ENCODE results near the gene TAP2.

The TAP2 gene

DNA sequence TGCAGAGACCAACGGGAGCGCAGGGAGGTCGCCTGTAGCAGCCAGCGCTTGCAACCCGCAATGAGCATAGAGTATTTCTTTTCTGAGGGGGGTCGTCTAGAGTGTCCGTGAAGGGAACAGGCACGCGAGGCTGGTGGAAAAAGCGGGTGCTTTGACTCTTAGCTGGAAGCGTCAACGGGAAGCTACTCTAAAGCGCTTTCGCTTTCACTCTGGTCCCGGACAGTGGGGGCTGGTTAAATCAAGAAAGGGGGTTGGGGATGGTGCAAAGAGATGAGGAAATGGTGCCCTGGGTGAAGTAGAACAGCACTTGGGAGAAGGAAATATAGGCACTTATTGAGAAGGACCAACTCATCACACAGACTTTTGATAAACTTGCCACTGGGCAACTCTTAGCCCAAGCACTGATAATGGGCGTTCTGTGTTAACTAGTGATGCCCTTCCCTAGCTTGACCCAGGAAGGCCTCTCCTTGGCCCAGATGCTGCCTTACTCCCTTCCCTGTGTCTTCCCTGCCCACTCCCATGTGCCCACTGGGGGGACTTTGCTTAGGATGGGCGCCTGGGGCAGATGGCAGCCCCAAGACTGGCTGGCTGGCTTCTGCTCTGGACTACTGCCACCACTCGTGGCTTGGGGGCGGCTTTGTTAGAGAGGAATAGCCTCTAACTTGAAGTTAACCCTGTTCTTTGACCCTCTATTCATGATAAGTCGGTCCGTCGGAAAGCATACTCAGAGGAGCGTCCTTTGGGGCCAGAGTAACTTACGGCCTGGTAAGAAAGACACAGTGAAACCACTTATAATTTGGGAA is 16.0 kb upstream of the TAP2 start:
- peak; percentile 58 for DNase-seq (ENCODE audit: low spot score)

DNA sequence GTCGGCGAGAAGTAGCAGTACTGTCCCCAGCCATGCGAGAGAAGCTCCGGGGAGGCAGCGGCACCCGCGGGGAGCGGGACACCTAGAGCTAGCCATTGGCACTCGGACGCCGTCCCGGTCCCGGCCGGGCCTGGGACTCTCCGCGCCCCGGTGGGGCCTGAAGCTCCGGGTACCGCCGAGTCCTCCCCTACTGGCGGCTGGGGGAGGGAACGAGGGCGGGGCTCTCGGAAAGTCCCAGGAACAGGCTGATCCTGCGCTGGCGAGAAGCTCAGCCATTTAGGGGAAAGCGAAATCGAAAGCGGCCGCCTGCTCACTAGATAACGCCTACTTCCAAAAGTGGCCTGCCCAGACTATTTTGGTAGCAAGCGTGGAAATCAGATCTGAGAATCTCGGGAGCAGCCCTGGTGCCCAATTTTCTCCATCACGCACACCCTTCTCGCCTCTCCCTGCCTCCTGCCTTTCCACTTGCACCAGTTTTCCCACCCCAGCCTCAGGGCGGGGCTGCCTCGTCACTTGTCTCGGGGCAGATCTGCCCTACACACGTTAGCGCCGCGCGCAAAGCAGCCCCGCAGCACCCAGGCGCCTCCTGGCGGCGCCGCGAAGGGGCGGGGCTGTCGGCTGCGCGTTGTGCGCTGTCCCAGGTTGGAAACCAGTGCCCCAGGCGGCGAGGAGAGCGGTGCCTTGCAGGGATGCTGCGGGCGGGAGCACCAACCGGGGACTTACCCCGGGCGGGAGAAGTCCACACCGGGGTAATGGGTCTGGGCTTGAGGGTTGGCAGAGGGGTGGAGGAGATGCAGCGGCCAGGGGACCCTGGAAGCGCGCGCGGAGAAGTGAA is 15.2 kb upstream of the TAP2 start, which contains the start of the genes PSMB9 and TAP1:
Gene PSMB9, plus strand, starts transcription at position 652 of the 835 bp plus-strand sequence. Its CDS starts 38 bp downstream, at position 690.
Gene TAP1, minus strand, starts transcription at position 164 of the 835 bp plus-strand sequence. Its CDS starts 68 bp downstream, at position 96.
- peak; percentile 97 for DNase-seq (ENCODE audit: low spot score)

DNA sequence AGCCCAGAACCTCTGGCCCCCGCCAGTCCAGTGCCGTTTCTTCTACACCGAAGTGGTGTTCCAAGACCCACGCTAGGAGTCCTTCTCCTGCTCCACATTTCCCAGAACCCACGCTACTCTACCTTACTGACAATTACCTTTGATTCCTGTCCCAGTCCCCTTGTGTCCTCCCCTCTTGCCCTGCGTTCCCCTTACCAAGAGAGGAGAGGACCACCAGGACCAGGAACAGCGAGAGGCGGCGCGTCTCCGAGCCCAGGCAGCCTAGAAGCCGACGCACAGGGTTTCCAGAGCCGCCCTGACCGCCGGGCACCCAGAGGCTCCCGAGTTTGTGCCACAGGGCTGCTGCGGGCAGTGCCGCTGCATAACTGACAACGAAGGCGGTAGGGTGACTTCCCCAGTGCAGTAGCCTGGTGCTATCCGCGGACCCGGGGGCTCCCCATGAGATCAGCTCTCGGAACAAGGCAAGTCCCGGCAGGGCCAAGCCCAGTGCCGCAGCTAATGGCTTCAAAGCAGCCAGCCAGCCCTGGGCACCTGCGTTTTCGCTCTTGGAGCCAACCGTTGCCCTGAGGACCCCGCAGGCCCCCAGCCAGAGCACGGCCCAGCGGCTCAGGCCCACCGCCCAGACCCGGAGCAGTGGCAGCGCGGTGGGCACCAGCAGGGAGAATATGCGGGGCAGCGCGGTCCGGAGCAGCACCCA is 14.5 kb upstream of the TAP2 start:
- peak; percentile 37 for DNase-seq (ENCODE audit: low spot score)

DNA sequence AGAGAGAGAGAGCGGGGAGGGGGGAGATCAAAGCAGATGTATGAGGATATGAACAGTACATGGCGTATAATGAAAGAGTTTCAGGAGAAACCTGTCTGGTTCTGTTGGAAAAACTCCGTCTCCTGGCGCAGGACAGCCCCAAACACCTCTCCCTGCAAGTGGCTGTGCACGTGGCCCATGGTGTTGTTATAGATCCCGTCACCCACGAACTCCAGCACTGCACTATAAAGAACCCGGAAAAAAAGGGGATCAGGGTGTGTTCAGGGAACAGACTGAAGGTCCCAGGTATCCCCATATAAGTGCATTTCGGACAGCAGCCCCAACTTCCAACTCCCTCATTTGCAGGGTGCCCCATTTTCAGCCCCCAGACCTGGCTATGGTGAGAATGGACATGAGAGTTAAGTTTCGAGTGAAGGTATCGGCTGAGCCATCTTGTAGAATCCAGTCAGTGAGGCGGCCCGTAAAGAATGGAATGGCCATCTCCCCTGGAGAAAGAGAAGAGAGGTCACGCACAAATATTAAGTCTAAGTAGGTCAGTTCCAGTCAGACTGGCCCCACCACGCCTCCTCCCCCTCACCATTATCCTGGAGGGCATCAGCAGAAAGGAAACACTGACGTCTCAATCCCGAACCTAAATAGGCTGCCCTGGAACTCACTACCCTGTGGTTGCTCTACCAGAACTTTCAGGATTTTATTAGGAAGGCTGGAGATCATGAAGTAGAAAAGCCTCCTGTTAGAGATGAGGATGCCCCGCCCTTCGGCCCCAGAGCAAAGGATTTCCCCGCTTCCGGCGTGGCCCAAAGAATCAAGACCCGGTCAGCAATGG is 13.7 kb upstream of the TAP2 start:
- peak; percentile 50 for DNase-seq (ENCODE audit: low spot score)

DNA sequence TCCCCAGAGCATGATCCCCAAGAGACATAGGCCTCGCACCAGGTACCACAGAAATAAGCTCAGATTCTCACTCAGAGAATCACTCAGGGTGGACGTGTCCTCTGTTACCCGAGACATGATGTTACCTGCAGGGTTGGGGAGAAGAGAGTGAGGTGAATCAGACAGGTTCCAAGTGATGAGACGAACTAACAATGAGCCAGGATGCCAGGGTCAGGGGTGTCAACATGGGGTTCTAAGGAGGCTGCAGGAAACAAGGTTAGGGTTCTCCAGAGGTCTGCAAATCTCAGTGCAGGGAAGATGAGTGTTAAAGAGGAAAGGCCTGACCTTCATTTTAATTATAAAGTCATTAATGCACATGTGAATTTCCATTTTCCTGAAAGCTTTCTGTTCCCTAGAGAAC is 12.5 kb upstream of the TAP2 start:
- DNase-seq (ENCODE audit: low spot score) = no peak

DNA sequence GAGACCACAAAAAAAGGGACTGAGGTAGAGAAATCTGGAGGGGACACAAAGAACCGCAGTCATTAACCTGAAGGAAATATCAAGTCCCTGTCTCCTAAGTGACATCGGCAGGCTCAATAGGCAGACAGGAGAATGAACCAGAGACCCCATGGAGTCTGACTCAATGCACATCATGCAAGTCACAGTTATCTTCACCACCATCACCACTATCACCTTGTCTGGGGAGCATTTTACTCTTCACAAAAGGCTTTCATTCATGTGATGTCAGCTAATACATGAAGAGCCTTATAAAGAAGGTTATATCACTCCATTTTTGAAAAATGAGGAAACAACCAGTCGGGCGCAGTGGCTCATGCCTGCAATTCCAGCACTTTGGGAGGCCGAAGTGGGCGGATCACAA is 10.6 kb upstream of the TAP2 start:
- no peak for DNase-seq (ENCODE audit: low spot score)

DNA sequence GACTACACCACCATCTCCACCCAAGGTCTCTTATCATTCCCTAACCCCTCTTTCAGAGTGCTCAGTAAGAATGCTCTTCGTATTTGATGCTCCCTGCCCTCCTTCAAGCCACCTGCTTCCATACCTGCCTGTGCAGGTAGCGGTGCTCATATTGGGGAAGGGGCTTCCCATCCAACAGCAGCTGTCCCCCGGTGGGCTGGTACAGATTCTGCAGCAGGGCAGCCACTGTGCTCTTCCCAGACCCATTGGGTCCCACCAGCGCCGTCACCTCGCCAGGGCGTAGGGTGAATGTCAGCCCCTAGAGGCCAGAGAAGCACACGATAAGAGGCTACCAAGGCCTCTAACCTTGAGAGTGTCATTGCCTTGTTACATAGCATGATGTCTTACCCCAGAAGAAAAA is 9.3 kb upstream of the TAP2 start:
- no peak for DNase-seq (ENCODE audit: low spot score)

DNA sequence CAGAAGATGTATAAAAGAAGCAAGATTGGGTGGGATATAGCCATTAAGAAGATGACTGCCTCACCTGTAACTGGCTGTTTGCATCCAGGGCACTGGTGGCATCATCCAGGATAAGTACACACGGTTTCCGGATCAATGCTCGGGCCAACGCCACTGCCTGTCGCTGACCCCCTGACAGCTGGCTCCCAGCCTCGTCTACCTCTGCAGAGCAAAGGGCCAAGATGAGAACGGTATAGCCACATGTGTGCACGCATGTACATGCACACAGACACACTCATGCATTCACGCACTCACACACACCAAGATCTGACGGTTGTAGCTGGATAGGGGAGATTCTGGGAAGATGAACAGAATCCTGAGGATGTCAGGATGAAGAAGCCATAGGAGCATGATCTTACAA is 8.5 kb upstream of the TAP2 start:
- no peak for DNase-seq (ENCODE audit: low spot score)

DNA sequence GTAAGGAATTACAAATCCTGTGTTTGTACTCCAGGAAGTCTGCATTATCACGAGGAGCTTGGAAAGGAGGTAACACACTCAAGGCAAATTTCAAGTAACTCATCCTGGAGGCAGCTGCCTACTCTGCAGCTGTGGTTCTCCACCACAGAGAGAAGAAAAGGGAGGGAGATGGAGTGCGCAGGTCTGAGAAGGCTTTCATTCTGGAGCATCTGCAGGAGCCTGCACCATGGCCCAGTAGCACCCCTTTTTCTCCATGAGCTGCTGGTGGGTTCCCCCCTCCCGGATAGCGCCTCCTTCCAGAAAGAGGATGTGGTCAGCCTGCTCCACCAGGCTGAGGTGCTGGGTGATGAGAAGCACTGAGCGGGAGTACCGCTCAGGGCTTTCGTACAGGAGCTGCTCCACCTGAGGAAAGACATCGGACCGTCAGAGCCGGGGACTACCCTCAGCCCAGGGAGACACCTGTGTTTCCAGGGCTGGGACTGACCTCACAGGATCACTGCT is 6.9 kb upstream of the TAP2 start:
- DNase-seq (ENCODE audit: low spot score) = no peak

DNA sequence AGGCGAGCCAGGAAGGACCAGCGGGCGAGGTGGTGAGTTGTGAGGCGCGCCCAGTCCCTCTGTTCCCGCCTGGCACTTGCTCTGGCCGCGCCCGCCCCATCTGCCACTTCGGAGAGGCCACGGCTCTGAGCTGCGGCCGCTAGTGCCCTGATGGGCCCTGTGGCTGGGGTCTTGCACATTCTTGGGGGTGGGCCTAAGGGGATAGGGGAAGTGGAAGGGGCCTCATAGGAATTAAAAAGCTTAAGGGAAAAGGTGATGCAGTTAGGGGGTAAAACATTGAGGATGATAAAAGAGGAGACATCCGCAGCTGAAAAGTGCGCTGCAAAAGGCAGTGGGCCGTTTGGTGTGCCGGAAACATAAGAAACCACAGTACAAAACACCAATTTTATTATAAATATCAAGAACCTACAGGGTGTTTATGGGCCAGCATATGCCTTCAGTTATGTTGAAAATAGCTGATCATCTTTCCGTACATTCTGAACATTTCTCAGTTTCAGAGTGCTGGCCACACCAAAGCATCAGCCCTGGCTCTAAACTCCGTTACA is 6.4 kb upstream of the TAP2 start:
- DNase-seq (ENCODE audit: low spot score) = no peak

DNA sequence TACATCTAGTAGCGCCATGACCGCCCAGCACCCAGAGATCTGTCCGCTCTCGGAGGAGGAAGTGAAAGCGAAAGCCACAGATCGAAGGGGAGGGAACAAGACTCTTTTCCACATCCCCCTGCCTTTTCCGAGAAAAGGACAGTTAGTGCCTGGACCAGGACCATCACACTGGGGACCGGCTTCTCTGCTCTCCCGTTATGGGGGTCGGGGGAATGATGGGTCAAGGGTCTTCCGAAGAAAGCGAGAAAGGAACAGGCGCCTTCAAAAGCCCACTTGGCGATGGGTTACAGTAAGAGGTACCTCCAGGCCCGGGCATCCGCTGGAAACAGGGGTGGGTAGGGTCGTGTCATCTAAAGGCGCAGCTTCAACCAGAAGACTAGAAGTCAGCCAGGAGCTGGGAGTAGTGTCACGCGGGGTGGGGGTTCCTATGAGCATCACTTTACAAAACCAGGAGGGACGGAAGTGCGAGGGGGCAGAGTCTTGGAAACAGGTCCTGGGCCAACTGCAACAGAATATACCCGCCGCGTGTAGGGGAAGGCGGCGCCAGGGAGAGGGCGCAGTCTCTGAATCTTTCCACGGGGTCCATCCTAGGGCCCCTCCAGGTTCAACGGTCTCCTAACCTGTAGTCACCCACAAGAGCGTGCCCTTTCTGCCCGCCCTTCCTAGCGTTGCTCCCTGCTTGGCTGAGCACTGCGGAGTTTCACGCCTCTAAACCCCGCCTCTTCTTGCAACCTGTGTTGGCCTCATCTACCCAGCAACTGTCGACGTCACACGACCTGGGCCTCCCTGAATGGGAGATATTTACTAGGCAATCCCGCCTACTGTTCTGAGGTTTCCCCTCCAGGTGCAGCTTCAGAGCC is 5.7 kb upstream of the TAP2 start, which contains the start of gene PSMB8:
Gene PSMB8, minus strand, starts transcription at position 69 of the 860 bp plus-strand sequence. Its CDS starts 51 bp downstream, at position 18.
- DNase-seq (ENCODE audit: low spot score) = peak; percentile 92

DNA sequence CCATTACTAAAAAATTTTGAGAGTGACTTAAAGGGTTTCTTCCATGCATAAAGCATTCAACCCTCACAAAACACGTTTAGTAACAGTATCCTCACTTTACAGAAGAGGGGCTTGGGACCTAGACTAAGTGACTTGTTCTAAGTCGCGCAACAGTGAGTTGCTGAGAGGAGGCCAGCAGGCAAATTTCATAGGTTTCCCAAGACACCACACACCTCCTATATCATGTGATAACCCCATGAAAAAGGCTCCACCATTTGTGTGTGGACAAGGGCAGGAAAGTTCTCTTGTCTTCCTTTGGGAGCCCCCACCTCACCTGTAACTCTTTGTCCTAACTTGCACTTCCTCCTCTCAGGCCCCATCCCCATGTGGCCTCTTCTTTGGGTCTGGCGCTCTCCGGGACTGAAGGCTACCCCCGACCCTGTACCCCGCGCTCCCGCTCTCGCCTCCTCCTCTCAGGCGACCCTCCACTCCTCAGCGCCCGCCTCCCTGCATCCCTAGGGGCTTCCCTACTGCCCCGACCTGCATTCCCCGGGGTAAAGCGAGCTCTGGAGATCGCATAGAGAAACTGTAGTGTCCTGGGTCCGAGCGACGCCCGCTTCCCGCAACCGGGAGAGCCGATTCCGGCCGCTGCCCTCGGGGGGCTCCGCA is 4.9 kb upstream of the TAP2 start:
- DNase-seq (ENCODE audit: low spot score) = no peak

DNA sequence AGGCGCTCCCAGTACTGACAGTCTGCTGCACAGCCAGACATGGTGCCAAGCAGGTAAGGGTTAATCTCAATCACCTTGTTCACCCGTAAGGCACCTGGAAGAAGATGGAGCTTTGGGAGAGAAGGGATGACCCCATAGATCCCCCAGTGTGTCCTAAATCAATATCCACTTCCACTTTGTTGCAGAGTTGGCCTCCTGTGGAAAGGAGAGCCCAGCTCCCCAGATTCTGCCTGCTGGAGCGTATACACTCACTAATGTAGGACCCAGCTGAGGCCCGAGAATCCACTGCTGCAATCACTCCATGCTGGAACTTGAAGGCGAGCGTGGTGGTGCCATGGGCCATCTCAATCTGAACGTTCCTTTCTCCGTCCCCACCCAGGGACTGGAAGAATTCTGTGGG is 4.2 kb upstream of the TAP2 start:
- DNase-seq (ENCODE audit: low spot score) = no peak

DNA sequence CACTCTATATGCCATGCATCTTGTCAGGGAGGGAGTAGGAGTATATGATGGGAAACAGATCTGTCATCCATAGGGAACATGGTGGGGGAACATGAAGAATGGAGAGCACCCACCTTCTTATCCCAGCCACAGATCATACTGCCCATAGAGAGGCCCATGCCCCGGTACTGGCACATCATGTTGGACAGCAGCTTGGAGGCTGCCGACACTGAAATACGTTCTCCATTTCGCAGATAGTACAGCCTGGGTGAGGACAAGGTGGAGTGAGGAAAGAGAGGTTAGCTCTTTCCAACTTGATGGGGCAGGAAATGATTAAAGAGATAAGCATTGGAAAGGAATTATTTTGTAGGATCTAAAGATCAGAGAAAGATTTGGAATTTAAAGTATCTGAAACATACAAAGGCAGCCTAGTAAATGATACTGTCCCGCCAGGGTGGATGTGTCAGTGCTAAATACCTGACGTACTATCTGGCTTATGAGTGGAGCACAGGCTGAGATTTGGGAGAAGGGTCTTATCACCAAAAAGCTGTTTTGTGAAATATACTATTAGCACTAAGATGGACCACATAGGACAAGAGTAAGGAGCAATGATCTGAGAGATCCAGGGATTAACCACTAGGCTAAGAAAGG is 3.6 kb upstream of the TAP2 start:
- DNase-seq (ENCODE audit: low spot score) = no peak

DNA sequence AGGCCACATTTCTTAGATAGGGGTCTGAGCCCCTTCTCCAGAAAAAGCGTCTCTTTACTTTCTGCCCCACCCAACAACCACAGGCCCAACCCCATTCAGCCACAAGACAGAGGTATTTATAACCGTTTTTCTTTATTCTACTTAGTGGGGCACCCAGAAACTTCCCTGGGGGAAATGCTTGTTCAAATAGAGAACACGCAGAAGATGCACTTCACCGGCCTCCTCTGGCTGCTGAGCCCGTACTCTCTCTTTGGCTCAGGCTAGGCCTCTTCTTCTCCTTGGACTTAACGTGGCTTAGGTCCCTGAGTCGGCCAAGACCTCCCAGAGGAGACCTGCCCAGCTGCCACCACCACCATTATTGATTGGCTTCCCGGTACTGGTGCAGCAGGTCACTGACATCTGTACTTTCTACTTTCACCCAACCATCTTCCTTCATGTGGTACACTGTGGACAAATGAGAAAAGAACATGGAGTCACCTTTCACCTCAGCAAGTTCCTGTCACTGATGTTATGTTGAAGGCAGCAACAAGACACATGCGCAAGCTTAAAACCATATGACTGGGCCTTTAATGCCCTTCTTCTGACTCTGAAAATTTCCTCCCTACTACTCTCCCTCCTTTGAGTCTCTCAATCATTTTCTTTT is 2.2 kb upstream of the TAP2 start:
- no peak for DNase-seq (ENCODE audit: low spot score)

DNA sequence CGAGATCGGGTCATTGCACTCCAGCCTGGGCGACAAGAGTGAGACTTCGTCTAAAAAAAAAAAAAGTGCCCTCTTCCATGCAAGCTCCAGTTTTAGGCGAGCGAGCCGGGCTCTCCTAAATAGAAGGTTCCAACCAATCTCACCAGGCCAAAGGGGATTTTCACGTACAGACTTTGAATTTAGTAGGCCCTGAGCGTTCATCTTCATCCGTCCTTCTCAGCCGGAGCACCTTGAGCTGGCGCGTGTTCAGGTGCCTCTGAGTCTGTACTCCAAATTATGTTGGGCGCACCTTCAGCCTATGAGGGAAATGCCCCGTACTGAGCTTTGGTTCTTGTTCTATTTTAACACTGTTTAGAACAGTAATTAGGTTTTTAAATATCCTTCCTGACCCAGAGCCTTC is 817 bp upstream of the TAP2 start:
- no peak for DNase-seq (ENCODE audit: low spot score)

DNA sequence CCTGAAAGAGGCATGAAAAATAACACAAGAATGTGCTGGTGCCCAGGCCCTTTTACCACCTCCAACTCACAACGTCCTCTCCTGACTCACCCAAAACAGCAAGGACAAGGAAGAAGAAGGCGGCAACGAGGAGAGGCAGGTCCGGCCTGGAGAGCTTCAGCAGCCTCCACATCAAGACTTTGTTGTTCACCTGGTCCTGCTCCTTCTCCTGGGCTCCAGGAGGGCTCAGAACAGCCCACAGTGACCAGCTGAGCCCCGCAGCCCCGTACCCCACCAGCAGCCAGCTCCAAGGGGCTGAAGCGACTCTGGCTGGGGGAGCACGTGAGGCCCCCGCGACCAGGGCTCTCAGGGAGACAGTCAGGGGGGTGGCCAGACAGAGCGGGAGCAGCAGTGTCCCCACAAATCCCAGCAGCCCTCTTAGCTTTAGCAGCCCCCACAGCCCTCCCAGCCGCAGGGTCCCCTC is 857 bp downstream of the TAP2 start:
- DNase-seq (ENCODE audit: low spot score) = no peak

DNA sequence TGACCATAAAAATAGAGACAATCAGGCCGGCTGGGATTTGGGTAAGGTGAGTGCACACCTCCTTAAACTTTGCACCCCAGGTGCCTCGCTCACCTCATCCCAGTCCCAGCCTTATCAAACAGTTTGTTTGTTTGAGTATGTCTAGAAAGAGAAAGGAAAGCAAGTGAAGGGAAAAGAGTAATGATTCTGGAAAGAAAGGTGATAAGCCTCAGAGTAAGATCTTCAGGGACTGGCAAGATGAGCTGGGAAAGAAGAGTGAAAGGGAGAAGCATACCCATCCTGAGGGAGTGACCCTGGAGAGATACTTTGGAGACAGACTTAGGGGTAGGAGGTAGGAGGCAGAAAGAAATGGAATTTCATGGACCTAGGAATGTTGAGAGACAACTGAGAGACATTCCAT is 1.7 kb downstream of the TAP2 start:
- DNase-seq (ENCODE audit: low spot score) = no peak
